Lung (tissue), 12 donors: ENCODE data around the gene AHRR. TPM values are rescaled to one million over a fixed set of nuclear protein-coding genes. Genes with fewer than 3 reads are reported as not detected.
"Not testable (repeated sequence)": the region's sequence is repeated elsewhere in the genome, so short reads cannot be mapped to it uniquely, and the experiment has no call there.

Experiments
- ATAC-seq: fragments of 200-7000 bp; cut with Tn5 transposase; one replicate; pipeline ENCODE4 v1.9.1; 2020; ENCODE audit warnings: moderate number of reproducible peaks; ENCODE audit not compliant: insufficient read depth, low FRiP score
- DNase-seq, 3 donors: peaks; one replicate each; pipeline ENCODE4 v3.0.0-alpha.2; 2013 to 2017
- H3K27ac ChIP-seq, 2 donors: one replicate each; pipeline ENCODE4 v1.5.1; 2013; ENCODE audit warnings: mild to moderate bottlenecking in 2 of 2, moderate library complexity in 2 of 2, control low read depth in 1 of 2, inconsistent platforms in 1 of 2, low read depth in 1 of 2, low read length in 1 of 2
- H3K27me3 ChIP-seq, 3 donors: one replicate each; pipeline ENCODE4 v1.5.1; 2013; ENCODE audit warnings: low read length in 2 of 3; ENCODE audit not compliant: control insufficient read depth in 3 of 3, insufficient read depth in 3 of 3
- H3K36me3 ChIP-seq, 4 donors: one replicate each; pipeline ENCODE4 v1.5.1; 2013; ENCODE audit warnings: low read length in 4 of 4, mild to moderate bottlenecking in 1 of 4, moderate library complexity in 1 of 4; ENCODE audit not compliant: control insufficient read depth in 4 of 4, insufficient read depth in 4 of 4
- H3K4me1 ChIP-seq, 5 donors: one replicate each; pipeline ENCODE4 v1.5.1; 2013; ENCODE audit warnings: low read length in 5 of 5, mild to moderate bottlenecking in 2 of 5, moderate library complexity in 1 of 5; ENCODE audit not compliant: control insufficient read depth in 5 of 5, insufficient read depth in 5 of 5
- H3K4me3 ChIP-seq: one replicate; pipeline ENCODE4 v1.5.1; 2013; ENCODE audit warnings: mild to moderate bottlenecking, control low read depth, moderate library complexity
- H3K9ac ChIP-seq, 2 donors: one replicate each; pipeline ENCODE4 v1.5.1; 2013; ENCODE audit warnings: low read length in 2 of 2, control low read depth in 1 of 2; ENCODE audit not compliant: insufficient read depth in 1 of 2
- H3K9me3 ChIP-seq, 4 donors: one replicate each; pipeline ENCODE4 v1.5.1; 2013; ENCODE audit warnings: low read length in 3 of 4, mild to moderate bottlenecking in 1 of 4, moderate library complexity in 1 of 4; ENCODE audit not compliant: control insufficient read depth in 4 of 4, insufficient read depth in 3 of 4
- WGBS, 2 donors: extraction: QIAGEN DNeasy Blood & Tissue Kit; methylation state at CpG; one replicate each; pipeline ENCODE4 v1.1.7; 2013; 5-methylcytosine and 5-hydroxymethylcytosine counted together
- polyA plus RNA-seq, 2 donors: library from polyadenylated mRNA; stranded (reverse); fragments of 200-250 nt; gene quantifications; one replicate each; pipeline ENCODE4 v1.2.1, GENCODE V29; 2013
- total RNA-seq, 2 donors: library from RNA; depleted of rRNA in 1 of 2; stranded (reverse); fragments of >200 nt in 1 of 2; gene quantifications; one replicate each; pipeline ENCODE4 v1.2.1, GENCODE V29; 2014 to 2021
- TF ChIP-seq, protein P1 (sequence below): IDR thresholded peaks from 2 replicates; pipeline ENCODE4 v1.5.1; 2012; ENCODE audit warnings: mild to moderate bottlenecking; ENCODE audit errors: control extremely low read depth, extremely low read depth
- donor health status: control.
- donor health status: control.
- donor health status: Bipolar disorder and iron deficiency.
- donor health status: healthy.
- donor health status: DM: yes; HTN: yes; CAD: no.

The AHRR gene
- total and polyA plus RNA-seq, 4 donors, result 0.63 to 8.8 (median 2.8) TPM

DNA sequence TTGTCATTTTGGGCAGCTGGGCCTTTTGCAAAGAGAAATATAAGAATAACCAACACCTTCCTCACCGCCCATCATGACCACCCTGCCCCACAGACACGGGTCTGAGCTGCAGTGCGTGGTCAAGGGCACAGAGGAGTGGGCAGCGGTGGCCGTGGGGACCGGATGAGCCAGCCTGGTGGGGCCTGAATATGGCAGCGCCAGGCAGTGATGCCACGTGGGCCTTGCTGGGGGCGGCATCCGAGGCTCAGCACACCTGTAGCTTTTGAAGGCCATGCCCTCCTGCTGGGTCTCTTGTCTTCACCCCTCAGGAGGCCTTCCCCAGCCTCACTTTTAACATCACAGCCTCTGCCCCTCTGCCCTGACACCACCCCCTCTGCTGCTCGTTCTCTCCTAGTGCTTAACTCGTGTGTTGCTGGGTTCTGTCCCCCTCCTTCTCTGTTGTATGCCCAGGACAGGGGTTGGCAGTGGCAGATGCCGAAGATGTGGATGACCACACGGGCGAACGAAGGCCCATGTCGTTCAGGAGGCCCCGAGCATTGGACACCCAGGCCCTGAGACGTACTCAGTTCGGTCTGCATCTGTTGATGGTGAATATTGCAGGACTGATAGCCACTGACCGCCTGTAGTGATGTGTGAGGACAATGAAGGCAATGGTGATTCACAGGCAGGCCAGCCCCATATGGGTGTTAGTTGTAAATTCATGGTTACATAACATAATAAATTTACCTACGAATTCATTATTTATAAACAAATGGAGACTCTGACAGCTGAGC lies 46.0 kb downstream of the AHRR start:
- no peak overlapping the region for H3K27ac ChIP-seq
- DNase-seq, result peak in 1 of 3 donors; percentile 3
- TF ChIP-seq, protein P1, sequence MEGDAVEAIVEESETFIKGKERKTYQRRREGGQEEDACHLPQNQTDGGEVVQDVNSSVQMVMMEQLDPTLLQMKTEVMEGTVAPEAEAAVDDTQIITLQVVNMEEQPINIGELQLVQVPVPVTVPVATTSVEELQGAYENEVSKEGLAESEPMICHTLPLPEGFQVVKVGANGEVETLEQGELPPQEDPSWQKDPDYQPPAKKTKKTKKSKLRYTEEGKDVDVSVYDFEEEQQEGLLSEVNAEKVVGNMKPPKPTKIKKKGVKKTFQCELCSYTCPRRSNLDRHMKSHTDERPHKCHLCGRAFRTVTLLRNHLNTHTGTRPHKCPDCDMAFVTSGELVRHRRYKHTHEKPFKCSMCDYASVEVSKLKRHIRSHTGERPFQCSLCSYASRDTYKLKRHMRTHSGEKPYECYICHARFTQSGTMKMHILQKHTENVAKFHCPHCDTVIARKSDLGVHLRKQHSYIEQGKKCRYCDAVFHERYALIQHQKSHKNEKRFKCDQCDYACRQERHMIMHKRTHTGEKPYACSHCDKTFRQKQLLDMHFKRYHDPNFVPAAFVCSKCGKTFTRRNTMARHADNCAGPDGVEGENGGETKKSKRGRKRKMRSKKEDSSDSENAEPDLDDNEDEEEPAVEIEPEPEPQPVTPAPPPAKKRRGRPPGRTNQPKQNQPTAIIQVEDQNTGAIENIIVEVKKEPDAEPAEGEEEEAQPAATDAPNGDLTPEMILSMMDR, result no peak

DNA sequence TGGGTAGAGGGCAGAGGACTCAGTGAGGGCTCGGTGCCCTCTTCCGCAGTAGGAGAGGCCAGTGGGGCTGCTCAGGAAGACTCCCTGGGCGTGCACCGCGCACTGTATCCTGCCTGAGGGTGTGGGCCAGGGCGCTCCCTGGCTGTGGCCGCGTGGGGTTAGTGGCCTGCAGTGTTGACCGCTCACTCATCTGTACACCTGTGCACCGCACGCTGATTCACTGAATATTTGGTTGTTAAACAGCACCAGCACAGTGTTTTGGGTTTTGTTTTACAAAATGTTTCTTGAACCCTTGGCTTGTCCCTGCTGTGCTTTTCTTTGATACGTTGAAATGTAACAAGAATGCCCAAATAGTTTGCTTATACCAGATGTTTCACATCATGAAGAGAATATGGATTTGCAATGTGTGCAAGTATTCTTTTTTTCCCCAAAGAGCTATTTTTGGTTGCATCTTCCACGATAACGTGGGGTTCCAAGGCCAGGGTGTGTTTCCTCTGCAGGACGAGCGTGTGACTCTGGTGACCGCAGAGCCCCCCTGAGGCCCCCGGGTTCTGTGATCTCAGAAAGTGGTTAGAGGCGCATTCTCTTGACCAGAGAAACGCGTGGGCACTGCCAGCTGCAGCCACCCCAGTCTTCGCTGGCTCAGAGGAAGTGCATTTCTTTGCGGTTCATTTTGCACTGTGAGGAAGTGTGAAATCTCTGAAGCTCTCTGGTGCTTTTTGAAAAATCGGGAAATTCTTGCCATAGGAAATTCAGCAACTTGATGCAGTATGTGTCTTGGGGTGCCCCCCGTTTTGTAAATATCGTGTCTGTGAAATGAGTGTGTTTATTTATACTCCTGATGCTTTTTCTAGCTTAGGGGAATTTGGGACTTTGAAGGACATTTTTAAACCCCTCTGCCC lies 46.9 kb downstream of the AHRR start:
- Histone ChIP-seq H3K27me3 (no peaks in the 10 kb centered on the region), H3K4me3 (no peak overlapping the region), H3K36me3 (no peaks in the 10 kb centered on the region), H3K27ac (no peak overlapping the region), H3K9me3 (no peaks in the 10 kb centered on the region), H3K4me1 (peaks cover 0 to 22% (median 20%) of the 10 kb centered on the region in 5 donors), H3K9ac (no peak overlapping the region)
- WGBS, 2 donors, result 41 to 53% methylated on average over 26 of the region's 26 CpGs
- DNase-seq (peak; percentile 21 to 62 (median 61)), ATAC-seq (no peak)
- TF ChIP-seq, protein P1, result no peak

More for the DNA sequence above, 46.0 kb downstream of the AHRR start:
- Histone ChIP-seq H3K36me3 (peaks cover 0 to 3% (median 0%) of the 10 kb centered on the region in 4 donors), H3K9ac (no peak overlapping the region), H3K27me3 (no peaks in the 10 kb centered on the region), H3K4me3 (no peak overlapping the region), H3K9me3 (no peaks in the 10 kb centered on the region), H3K4me1 (peaks cover 0 to 20% (median 11%) of the 10 kb centered on the region in 5 donors)
- WGBS, 2 donors, result 90 to 95% methylated on average over 22 of the region's 22 CpGs
- no peak for ATAC-seq

DNA sequence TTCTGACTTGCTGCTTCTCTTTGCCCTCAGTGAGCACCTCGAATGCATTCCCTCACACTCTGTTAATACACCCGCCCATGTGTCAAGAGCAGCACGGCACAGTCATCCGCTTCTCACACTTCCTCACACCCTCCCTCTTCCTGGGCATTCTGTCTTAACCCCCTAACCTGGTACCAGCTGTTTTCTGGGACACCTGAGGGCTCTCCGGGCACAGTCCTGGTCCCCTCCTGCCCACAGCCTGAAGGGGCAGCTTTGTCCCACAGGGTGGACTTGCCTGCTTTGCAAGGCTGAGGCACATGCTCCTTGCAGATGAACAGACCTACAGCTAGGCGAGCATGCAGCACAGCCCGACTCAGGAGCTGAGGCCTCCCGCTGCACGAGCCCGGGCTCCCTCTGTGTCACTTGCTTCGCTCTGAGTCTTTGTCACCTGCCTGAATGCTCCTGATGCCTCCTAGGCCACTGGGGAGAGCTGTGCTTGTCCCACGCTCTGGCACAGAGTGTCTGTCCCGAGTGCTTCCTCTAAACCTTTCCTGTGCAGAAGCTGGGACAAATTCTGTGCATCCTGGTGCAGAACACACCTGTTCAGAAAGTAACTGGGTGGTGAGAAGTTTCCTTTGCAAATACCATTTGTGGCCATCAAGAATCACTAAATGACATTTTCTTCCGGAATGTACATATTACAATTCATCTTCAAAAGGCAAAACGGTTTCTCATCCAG lies 47.8 kb downstream of the AHRR start:
- DNase-seq (peak in 2 of 3 donors; percentile 26 to 39), ATAC-seq (no peak)
- Histone ChIP-seq H3K4me3 (no peak overlapping the region), H3K36me3 (no peaks in the 10 kb centered on the region), H3K27ac (no peak overlapping the region), H3K9ac (no peak overlapping the region), H3K9me3 (no peaks in the 10 kb centered on the region), H3K27me3 (no peaks in the 10 kb centered on the region), H3K4me1 (peaks cover 0 to 26% (median 20%) of the 10 kb centered on the region in 5 donors)
- WGBS, 2 donors, result 55 to 56% methylated on average over 15 of the region's 15 CpGs
- TF ChIP-seq, protein P1, result no peak

DNA sequence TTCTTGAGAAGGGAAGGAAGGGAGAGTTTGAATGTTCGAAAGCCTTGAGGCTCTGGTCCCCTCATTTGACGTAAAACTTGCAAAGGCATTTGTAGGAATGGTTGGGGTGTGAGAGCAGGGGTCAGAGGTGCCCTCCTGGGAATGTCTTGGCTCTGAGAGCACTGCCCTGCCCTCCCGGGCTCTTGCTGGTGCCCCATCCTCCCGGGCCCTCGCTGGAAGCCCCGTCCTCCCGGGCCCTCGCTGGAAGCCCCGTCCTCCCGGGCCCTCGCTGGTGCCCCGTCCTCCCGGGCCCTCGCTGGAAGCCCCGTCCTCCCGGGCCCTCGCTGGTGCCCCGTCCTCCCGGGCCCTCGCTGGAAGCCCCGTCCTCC lies 48.3 kb downstream of the AHRR start:
- DNase-seq, result peak in 1 of 3 donors; percentile 4

More for the DNA sequence above, 48.3 kb downstream of the AHRR start:
- not testable (repeated sequence) for H3K27me3 ChIP-seq, H3K4me3 ChIP-seq, H3K36me3 ChIP-seq, H3K27ac ChIP-seq, H3K9ac ChIP-seq, ATAC-seq, H3K9me3 ChIP-seq
- WGBS, 2 donors, result 92 to 95% methylated on average over 17 to 21 of the region's 21 CpGs
- peaks cover 0 to 32% (median 20%) of the 10 kb centered on the region in 5 donors for H3K4me1 ChIP-seq
